Suprapubic skin (tissue), 3 donors: Measurements from ENCODE around the gene REEP3.

Source experiments
- EP300 ChIP-seq: sonication (generic); formaldehyde crosslinking; IDR thresholded peaks from one replicate; pipeline ENCODE4 v1.6.1; 2017; ENCODE audit warnings: antibody characterized with exemption
- POLR2A ChIP-seq, 2 donors: fragments of 450-650 bp; IDR thresholded peaks; one replicate each; pipeline ENCODE4 v1.6.1; 2017; ENCODE audit warnings: antibody characterized with exemption in 2 of 2, mild to moderate bottlenecking in 2 of 2, moderate library complexity in 2 of 2
- TF ChIP-seq, protein P1 (sequence below), 2 donors: fragments of 200-600 bp in 1 of 2; fragments of 450-650 bp in 1 of 2; sonication (generic) in 1 of 2; IDR thresholded peaks; one replicate each; pipeline ENCODE4 v1.5.1; 2016 to 2019; ENCODE audit warnings: antibody characterized with exemption in 2 of 2, mild to moderate bottlenecking in 1 of 2, moderate library complexity in 1 of 2

DNA sequence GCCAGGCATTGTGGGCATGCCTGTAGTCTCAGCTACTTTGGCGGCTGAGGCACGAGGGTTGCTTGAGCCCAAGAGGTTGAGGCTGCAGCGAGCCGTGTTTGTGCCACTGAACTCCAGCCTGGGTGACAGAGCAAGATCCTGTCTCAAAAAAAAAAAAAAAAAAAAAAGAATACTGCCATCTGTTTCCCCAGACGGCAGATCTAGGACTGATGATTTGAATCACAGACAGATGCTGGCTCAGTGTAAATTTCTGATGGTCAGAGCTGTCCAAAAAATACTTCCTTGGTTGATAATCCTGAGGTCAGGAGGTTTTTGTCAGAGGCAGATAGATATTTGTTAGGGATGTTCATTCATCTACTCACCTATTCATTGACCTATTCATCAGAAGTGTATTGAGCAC, 130.7 kb downstream of the REEP3 start:
- TF ChIP-seq POLR2A (IDR thresholded peaks at IDR 0.05) (no peak), EP300 (no peak)
- TF ChIP-seq, protein P1, sequence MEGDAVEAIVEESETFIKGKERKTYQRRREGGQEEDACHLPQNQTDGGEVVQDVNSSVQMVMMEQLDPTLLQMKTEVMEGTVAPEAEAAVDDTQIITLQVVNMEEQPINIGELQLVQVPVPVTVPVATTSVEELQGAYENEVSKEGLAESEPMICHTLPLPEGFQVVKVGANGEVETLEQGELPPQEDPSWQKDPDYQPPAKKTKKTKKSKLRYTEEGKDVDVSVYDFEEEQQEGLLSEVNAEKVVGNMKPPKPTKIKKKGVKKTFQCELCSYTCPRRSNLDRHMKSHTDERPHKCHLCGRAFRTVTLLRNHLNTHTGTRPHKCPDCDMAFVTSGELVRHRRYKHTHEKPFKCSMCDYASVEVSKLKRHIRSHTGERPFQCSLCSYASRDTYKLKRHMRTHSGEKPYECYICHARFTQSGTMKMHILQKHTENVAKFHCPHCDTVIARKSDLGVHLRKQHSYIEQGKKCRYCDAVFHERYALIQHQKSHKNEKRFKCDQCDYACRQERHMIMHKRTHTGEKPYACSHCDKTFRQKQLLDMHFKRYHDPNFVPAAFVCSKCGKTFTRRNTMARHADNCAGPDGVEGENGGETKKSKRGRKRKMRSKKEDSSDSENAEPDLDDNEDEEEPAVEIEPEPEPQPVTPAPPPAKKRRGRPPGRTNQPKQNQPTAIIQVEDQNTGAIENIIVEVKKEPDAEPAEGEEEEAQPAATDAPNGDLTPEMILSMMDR (IDR thresholded peaks at IDR 0.05), result no peak
